Stomach (tissue), 9 donors: ENCODE data around the gene MBLAC1. TPM values are rescaled to one million over a fixed set of nuclear protein-coding genes. Genes with fewer than 3 reads are reported as not detected.

Experiments
- DNase-seq, 2 donors: peaks; one replicate each; pipeline versions ENCODE4 v3.0.0 to v3.0.0-alpha.2; 2013 to 2019
- H3K27ac ChIP-seq, 5 donors: fragments of 200-600 bp in 4 of 5; sonication (generic) in 4 of 5; one replicate each; pipeline ENCODE4 v1.5.1; 2013 to 2019; ENCODE audit warnings: mild to moderate bottlenecking in 1 of 5, moderate library complexity in 1 of 5
- H3K27me3 ChIP-seq, 3 donors: fragments of 200-600 bp; sonication (generic); one replicate each; pipeline ENCODE4 v1.5.1; 2017 to 2019; ENCODE audit warnings: mixed run types in 1 of 3
- H3K36me3 ChIP-seq, 4 donors: fragments of 200-600 bp; sonication (generic); 1 replicate in 3 of 4; 2 replicates in 1 of 4; pipeline ENCODE4 v1.5.1; 2016 to 2019
- H3K4me1 ChIP-seq, 4 donors: fragments of 200-600 bp; sonication (generic); one replicate each; pipeline ENCODE4 v1.5.1; 2016 to 2019
- H3K4me3 ChIP-seq, 4 donors: fragments of 200-600 bp; sonication (generic) in 3 of 4; one replicate each; pipeline ENCODE4 v1.5.1; 2016 to 2019; ENCODE audit warnings: mild to moderate bottlenecking in 1 of 4
- H3K9me3 ChIP-seq, 4 donors: fragments of 200-600 bp; sonication (generic); one replicate each; pipeline ENCODE4 v1.5.1; 2016 to 2019
- EP300 ChIP-seq: sonication (generic); formaldehyde crosslinking; IDR thresholded peaks from one replicate; pipeline ENCODE4 v1.6.1; 2017; ENCODE audit warnings: antibody characterized with exemption
- POLR2A ChIP-seq, 4 donors: fragments of 450-650 bp; IDR thresholded peaks; one replicate each; pipeline ENCODE4 v1.6.1; 2016; ENCODE audit warnings: antibody characterized with exemption in 4 of 4, control low read depth in 2 of 4, mild to moderate bottlenecking in 1 of 4, moderate library complexity in 1 of 4
- POLR2AphosphoS5 ChIP-seq, 3 donors: sonication (generic); formaldehyde crosslinking; IDR thresholded peaks; one replicate each; pipeline ENCODE4 v1.6.1; 2016; ENCODE audit warnings: antibody characterized with exemption in 3 of 3
- WGBS, 5 donors: extraction: QIAGEN DNeasy Blood & Tissue Kit in 3 of 5; methylation state at CpG; one replicate each; pipeline versions ENCODE4 v1.1.5 to v1.1.7; 2013 to 2018; 5-methylcytosine and 5-hydroxymethylcytosine counted together
- intact Hi-C: fragments of 100-400 bp; cut with DNase I; formaldehyde crosslinking; loops from one replicate; pipeline ENCODE4 v1.15.1; 2023; ENCODE audit warnings: low total_unique reads
- polyA plus RNA-seq, 3 donors: library from polyadenylated mRNA; stranded (reverse); fragments of 200-250 nt; gene quantifications; one replicate each; pipeline ENCODE4 v1.2.3, GENCODE V29; 2013
- total RNA-seq, 5 donors: library from RNA; depleted of rRNA; stranded (reverse); fragments of >200 nt; gene quantifications; one replicate each; pipeline versions ENCODE4 v1.1.0 to v1.2.3, GENCODE V29; 2014 to 2016
- TF ChIP-seq, protein P1 (sequence below), 7 experiments: fragments of 450-650 bp in 4 of 7; fragments of 200-600 bp in 3 of 7; sonication (generic) in 3 of 7; IDR thresholded peaks; one replicate each; pipeline ENCODE4 v1.5.1; 2016 to 2019; ENCODE audit warnings: antibody characterized with exemption in 7 of 7, control low read depth in 2 of 7, mild to moderate bottlenecking in 1 of 7
- donor health status: healthy with polysubstance abuse.
- donor health status: Bipolar disorder and iron deficiency.
- donor health status: healthy.

MBLAC1 gene
- total and polyA plus RNA-seq, 8 donors: 1.3 to 6.1 (median 1.7) TPM; not detected in 3

DNA sequence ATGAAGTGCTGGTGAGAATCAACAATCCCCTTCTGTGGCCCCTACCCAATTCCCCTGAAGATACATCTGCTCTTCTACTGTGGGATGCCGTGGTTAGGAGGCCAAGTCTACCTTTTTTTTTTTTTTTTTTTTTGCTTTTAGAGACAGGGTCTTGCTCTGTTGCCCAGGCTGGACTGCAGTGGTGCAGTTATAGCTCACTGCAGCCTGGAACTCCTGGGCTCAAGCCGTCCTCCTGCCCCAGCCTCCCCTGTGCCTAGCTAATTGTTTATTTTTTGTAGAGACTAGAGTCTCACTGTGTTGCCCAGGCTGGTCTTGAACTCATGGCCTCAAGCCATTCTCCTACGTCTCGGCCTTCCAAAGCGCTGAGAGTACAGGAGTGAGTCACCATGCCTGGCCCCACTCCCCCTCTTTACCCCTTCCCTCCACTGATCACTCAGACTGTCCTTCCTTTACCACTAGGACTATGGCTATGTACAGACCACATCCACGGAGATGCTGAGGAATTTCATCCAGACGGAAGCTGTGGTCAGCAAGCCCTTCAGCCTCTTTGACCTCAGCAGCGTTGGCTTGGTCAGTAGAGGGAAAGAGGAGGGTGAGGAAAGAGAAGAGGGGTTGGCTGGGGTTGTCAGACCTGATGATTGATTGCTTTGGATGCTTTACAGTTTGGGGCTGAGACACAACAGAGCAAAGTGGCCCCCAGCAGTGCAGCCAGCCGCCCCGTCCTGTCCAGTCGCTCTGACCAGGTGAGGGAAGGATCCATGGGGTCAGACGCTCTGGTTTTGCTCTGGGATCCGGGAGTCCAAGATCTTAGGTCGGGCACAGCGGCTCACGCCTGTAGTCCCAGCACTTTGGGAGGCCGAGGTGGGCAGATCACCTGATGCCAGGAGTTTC lies 23.6 kb upstream of the MBLAC1 start:
- intact Hi-C loops: no loop called here
- peaks cover 47 to 68% (median 66%) of the 10 kb centered on the region in 4 donors for H3K36me3 ChIP-seq
- WGBS, 5 donors: 81 to 91% (median 88%) methylated on average over 17 of the region's 17 CpGs

DNA sequence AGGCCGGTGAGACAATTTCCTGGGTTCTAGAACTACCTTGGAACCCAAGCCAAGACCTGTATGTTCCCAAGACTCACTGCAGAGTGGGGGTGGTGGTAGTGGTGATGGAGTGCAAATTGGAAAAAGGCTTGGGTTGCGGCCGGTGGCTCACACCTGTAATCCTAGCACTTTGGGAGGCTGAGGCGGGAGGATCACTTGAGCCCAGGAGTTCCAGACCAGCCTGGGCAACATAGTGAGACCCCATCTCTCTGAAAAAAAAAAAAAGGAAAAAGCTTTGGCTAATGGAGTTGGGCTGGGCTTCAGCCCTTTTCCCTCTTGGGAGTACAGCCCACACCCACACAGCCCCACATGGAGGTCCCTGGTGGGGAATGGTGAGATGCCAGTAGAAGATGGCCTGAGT lies 21.2 kb upstream of the MBLAC1 start:
- H3K27ac ChIP-seq: no peak overlapping the region
- H3K4me1 ChIP-seq: peaks cover 6 to 19% (median 14%) of the 10 kb centered on the region in 4 donors
- 93 to 100% (median 96%) methylated on average over 4 of the region's 4 CpGs for WGBS, 5 donors
- no peak overlapping the region for H3K4me3 ChIP-seq
- H3K27me3 ChIP-seq: no peaks in the 10 kb centered on the region
- no peaks in the 10 kb centered on the region for H3K9me3 ChIP-seq
- peaks cover 53 to 79% (median 75%) of the 10 kb centered on the region in 4 donors for H3K36me3 ChIP-seq
- no peak for DNase-seq
- TF ChIP-seq EP300 (no peak), POLR2AphosphoS5 (IDR thresholded peaks at IDR 0.05) (no peak), POLR2A (IDR thresholded peaks at IDR 0.05) (no peak)
- TF ChIP-seq, protein P1, sequence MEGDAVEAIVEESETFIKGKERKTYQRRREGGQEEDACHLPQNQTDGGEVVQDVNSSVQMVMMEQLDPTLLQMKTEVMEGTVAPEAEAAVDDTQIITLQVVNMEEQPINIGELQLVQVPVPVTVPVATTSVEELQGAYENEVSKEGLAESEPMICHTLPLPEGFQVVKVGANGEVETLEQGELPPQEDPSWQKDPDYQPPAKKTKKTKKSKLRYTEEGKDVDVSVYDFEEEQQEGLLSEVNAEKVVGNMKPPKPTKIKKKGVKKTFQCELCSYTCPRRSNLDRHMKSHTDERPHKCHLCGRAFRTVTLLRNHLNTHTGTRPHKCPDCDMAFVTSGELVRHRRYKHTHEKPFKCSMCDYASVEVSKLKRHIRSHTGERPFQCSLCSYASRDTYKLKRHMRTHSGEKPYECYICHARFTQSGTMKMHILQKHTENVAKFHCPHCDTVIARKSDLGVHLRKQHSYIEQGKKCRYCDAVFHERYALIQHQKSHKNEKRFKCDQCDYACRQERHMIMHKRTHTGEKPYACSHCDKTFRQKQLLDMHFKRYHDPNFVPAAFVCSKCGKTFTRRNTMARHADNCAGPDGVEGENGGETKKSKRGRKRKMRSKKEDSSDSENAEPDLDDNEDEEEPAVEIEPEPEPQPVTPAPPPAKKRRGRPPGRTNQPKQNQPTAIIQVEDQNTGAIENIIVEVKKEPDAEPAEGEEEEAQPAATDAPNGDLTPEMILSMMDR (IDR thresholded peaks at IDR 0.05): no peak
- intact Hi-C loops: no loop called here

More for the DNA sequence above, 23.6 kb upstream of the MBLAC1 start:
- Histone ChIP-seq H3K27ac (peak overlapping the region in 1 of 5 donors; percentile 96), H3K9me3 (no peaks in the 10 kb centered on the region), H3K4me3 (no peak overlapping the region), H3K4me1 (peaks cover 19 to 38% (median 34%) of the 10 kb centered on the region in 4 donors), H3K27me3 (no peaks in the 10 kb centered on the region)
- TF ChIP-seq, protein P1 (IDR thresholded peaks at IDR 0.05): no peak
- TF ChIP-seq POLR2A (IDR thresholded peaks at IDR 0.05) (no peak), POLR2AphosphoS5 (IDR thresholded peaks at IDR 0.05) (no peak), EP300 (no peak)
- no peak for DNase-seq

- 81 to 86% (median 83%) methylated on average over 17 of the region's 17 CpGs for WGBS, 5 donors
- peaks cover 6 to 14% (median 11%) of the 10 kb centered on the region in 4 donors for H3K4me1 ChIP-seq
- intact Hi-C loops: no loop called here
- H3K9me3 ChIP-seq: no peaks in the 10 kb centered on the region
- no peak overlapping the region for H3K27ac ChIP-seq
- H3K27me3 ChIP-seq: no peaks in the 10 kb centered on the region
- TF ChIP-seq EP300 (no peak), POLR2AphosphoS5 (IDR thresholded peaks at IDR 0.05) (no peak), POLR2A (IDR thresholded peaks at IDR 0.05) (no peak)
- TF ChIP-seq, protein P1 (IDR thresholded peaks at IDR 0.05): no peak
- no peak for DNase-seq
- H3K4me3 ChIP-seq: no peak overlapping the region
- peaks cover 58 to 90% (median 86%) of the 10 kb centered on the region in 4 donors for H3K36me3 ChIP-seq
Measured at GRCh38 chr7:100106633-100107032, 20.1 kb upstream of the MBLAC1 start.

- peaks cover 64 to 96% (median 92%) of the 10 kb centered on the region in 4 donors for H3K36me3 ChIP-seq
- peaks cover 5 to 12% (median 6%) of the 10 kb centered on the region in 4 donors for H3K4me1 ChIP-seq
- no peak for TF ChIP-seq POLR2A (IDR thresholded peaks at IDR 0.05)
- TF ChIP-seq, protein P1 (IDR thresholded peaks at IDR 0.05): no peak
- TF ChIP-seq EP300: no peak
- no peak for TF ChIP-seq POLR2AphosphoS5 (IDR thresholded peaks at IDR 0.05)
- no peak for DNase-seq
- no peak overlapping the region for H3K4me3 ChIP-seq
- H3K27ac ChIP-seq: no peak overlapping the region
- intact Hi-C loops: no loop called here
- H3K27me3 ChIP-seq: no peaks in the 10 kb centered on the region
- H3K9me3 ChIP-seq: no peaks in the 10 kb centered on the region
- WGBS, 5 donors: 82 to 89% (median 84%) methylated on average over 24 to 25 of the region's 25 CpGs
Measured at GRCh38 chr7:100107125-100107737, 19.5 kb upstream of the MBLAC1 start.
